Pons (tissue), 1 donor: Measurements from ENCODE around the gene CEMP1.
A peak's percentile ranks its signal among the peaks of the same experiment; 100 is the strongest.
"Not testable (repeated sequence)": the region's sequence is repeated elsewhere in the genome, so short reads cannot be mapped to it uniquely, and the experiment has no call there.

Experiments used
- DNase-seq: peaks from one replicate; pipeline ENCODE4 v3.0.0-alpha.2; 2016; ENCODE audit warnings: low spot score

CEMP1 gene

DNA sequence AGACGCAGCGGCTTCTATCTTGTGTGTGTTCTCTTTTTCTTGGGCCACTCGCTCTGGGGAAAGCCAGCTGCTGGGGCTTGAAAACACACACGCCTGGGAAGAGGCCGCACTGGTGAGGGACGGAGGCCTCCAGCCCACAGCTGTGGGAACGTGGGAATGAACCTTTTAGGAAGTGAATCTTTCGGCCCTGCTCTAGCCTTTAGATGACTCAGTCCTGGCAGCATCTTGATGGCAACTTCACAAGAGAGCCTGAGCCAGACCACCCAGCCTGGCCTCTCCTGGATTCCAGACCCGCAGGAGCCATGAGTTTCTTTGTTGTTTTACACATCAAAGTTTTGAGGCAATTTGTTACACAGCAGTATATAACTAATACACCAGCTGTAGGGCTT lies 4.4 kb upstream of the CEMP1 start:
- DNase-seq = no peak

DNA sequence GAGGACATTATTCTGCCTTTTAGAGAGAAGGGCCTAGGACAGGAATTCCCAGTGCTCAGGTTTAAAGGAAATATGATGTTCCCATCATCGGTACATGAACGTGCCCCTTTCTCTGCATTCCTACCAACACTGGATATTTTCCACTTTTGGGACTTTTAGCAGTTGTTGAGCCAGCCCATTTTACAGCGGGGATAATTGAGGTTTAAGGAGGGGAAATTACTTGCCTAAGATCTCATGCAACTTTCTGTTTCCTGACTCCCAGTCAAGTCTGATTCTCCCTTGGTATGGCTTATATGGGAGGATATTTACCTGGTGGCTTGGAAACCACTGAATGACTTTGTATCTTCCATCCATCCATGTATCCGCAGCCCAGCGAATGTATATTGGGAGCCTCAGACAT lies 3.1 kb upstream of the CEMP1 start:
- not testable (repeated sequence) for DNase-seq

DNA sequence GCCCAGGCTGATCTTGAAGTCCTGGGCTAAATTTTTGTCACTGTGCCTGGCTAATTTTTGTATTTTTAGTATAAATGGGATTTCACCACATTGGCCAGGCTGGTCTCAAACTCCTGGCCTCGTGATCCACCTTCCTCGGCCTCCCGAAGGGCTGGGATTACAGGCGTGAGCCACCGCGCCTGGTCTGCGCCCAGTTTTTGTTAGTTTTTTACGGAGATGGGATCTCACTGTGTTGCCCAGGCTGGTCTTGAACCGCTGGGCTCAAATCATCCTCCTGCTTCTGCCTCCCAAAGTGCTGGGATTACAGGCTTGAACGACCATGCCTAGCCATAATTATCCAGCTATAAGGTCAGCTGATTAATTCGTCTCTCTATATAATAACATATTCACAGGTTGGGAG lies 2.7 kb upstream of the CEMP1 start:
- DNase-seq = no peak

DNA sequence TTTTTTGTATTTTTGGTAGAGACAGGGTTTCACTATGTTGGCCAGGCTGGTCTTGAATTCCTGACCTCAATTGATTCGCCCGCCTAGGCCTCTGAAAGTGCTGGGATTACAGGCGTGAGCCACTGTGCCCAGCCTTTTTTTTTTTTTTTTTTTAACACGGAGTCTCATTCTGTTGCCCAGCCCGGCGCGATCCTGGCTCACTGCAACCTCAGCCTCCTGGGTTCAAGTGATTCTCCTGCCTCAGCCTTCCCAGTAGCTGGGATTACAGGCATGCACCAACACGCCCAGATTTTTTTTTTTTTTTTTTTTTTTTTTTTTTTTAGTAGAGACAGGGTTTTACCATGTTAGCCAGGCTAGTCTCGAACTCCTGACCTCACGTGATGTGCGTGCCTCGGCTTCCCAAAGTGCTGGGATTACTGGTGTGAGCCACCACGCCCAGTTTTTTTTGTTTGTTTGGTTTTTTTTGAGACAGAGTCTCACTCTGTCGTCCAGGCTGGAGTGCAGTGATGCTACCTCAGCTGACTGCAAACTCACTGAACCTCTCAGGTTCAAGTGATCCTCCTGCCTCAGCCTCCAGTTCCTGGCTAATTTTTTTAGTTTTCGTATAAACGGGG lies 2.0 kb upstream of the CEMP1 start:
- DNase-seq = not testable (repeated sequence)

DNA sequence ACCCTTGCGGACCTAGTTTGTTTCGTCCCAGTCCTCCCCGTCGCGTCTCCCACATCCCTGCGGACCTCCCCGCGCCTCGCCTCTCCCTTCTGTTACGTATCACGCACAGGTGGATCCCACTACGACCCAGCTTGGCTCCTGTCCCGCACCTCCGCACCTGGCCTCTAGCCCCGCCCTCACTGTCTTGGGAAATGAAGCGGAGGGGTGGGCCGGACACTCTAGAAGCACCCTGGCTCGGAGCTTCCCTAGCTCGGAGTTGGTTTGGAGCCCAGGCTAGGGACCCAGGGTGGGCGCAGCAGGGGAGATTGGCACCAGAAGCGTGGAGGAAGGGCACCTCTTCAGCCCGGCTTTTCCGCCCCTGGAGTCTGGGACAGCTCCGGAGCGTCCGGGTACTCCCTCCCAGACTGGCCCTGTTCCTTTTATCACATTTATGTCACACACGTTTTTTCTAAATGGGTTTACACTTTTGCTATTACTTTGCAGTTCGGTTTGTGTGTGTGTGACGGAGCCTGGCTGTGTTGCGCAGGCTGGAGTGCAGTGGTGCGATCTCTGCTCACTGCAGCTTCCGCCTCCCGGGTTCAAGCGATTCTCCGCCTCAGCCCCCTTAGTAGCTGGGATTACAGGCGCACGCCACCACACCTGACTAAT lies 1.4 kb upstream of the CEMP1 start:
- no peak for DNase-seq

DNA sequence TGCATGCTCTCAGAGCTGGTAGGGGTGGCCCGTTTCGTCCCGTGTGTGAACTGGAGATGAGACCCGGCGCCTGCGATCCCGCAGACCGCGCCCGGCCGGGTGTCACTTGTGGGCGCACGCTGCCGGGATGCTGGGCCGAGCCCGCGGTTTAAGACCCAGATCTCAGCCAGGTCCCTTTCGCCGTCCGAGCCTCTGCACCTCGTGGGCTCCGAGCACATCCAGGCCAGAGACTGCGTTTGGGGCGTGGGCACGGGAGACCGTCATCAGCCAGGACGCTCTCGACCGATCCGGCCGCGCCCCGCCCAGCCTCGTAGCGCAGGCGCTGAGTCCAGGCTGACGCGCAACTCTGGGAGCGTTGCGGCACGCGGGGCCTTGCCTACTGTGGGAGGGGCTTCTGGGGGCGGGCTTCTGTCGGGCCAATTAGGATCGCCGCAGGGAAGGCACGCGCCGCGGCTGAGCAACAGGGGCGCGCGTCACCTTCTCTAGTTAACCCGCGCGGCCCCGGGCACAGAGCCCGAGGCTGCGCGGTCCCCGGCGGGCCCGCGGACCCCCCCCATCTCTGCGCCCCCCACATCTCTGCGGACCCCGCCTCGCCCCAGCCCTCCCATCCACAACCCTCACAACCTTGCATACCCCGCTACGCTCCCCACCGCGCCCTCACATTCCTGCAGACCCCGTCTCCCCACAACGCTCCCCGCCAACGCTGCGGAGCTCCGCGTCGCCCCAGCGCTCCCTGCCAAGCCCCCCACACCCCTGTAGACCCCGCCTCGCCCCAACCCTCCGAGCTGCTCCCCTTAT lies 687 bp upstream of the CEMP1 start:
- DNase-seq = peak; percentile 95

DNA sequence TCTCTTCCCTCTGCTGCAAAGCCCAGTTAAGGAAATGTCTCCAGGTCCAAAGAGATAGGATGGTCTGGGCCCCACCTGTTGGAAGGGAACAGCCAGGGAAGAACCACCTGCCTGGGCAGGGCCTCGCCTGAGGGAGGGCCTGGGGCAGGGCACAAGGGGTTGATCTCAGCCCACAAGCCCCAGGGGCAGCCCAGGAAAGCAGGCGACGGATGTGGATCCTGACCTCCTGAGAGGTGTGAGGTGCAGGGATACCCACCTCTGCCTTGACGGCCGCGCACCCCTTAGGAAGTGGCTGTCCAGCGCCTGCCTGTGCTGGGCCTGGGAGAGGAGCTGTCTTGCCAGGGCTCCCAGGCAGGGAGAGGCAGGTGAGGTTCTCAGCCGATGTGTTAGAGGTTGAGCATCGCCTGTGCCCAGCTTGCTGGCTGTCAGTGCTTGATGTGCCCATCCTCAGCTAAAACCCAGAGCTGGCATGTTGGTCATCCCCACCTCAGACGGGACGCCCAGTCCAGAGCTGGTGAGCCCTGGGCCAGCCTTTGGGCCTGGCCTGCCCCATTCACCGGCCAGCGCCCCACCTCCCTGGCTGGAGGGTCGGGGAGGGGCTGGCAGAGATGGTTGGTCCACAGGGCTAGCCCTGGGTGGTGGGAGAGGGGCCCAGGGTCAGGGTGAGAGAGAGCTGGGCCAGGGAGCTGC lies 434 bp downstream of the CEMP1 start:
- no peak for DNase-seq

DNA sequence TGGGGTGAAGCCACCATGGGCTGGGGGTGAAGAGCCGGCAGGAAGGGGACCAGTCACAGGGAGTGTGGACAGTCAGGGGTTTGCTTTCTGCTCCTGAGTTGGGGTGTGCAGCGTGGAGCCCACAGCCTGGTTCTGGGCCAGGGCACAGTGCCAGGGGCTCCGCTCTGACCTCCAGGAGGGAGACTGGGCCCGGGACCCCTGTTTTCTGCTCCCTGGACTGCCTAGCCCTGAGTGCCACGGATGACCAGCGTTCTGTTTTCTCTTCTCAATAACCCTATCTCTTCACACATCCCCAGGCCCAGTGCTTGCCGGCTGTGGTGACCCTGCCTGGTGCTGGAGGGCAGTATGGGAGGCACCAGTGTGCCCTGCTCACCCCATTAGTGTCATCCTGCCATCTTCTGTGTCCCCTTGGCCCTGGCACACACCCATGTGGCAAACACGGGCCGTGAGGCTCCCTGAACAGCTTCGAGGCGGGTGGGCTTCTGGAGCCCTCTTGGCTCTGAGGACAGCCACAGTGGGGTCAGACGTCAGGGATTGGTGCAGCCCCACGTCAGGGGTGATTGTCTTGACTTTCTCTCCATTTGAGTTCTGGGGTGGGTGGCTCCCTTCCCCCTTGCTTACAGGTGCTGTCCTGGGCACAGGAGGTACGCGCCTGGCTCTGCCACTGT lies 1.1 kb downstream of the CEMP1 start:
- no peak for DNase-seq

DNA sequence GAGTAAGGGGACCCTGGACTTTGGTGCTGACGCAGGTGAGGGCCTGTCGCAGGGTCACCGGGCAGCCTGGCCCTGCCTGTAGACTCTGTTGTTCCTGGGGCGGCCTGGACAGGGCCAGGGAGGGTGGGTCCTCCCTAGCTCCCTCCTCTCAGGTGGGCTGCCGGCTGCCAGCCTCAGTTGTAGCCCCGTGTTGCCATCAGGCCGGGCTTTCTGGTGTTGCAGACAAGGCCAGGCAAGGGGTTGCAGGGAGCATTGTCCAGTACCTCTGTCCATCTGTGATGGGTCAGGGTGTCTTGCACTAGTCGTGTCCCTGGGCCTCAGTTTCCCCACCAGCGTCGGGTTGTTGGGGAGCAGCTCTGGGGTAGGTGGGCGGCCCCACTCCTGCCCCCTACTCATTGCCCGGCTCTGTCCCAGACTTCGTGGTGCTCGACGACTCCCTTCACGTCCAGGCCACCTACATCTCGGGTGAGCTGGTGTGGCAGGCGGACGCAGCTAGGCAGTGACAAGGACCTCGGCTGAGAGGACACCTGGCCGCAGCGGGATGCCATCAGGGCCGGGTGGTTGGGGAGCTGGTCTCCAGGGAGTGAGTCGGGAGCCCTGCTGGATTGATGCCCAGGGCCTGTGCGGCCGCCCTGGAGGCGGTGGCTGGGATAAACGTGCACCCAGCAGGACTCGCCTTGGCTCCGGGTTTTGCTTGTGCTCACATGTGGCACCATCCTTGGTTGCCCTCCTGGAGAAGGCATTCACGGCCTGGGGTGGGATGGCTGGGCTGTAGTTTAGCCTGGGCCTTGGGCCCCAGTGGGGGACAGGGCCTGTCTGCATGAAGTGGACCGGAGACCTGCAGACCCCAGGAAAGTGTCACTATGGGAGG lies 1.9 kb downstream of the CEMP1 start:
- no peak for DNase-seq

DNA sequence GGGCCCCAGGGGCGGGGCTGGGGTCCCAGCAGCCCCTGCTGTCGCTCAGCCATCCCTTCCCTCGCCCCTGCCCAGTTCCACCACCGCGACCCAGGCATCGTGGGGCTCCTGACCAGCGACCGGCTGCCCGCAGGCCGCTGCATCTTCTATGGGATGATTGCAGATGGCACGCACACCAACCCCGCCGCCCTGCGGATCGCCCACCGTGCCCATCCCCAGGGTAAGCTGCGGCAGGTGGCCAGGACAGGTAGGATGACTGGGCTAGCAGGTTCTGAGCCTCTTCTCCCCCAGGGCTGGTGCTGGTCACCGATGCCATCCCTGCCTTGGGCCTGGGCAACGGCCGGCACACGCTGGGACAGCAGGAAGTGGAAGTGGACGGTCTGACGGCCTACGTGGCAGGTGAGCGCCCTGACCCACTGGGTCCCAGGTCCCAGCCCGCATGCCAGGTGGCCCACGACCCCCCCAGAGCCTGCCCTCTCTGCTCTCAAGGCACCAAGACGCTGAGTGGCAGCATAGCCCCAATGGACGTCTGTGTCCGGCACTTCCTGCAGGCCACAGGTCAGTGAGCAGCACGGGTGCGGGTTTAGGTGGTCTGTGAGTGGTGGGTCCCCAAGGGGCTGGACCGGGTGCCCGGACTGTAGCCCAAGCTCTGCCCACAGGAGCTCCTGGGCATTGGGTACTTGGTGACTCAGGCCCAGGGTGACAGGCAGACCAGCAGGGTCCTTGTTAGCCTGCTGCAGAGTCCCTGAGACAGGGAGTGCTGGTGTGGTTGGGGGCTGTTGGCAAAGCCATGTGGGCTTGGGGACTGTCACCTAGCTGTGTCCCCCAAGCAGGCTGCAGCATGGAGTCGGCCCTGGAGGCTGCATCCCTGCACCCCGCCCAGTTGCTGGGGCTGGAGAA lies 2.8 kb downstream of the CEMP1 start:
- no peak for DNase-seq

DNA sequence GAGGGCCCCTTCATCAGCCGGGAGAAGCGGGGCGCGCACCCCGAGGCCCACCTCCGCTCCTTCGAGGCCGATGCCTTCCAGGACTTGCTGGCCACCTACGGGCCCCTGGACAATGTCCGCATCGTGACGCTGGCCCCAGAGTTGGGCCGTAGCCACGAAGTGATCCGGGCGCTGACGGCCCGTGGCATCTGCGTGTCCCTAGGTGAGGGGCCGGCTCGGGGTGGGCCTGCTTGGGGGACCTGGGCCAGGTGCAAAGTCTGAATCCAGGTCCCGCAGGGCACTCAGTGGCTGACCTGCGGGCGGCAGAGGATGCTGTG lies 3.5 kb downstream of the CEMP1 start:
- DNase-seq = no peak

DNA sequence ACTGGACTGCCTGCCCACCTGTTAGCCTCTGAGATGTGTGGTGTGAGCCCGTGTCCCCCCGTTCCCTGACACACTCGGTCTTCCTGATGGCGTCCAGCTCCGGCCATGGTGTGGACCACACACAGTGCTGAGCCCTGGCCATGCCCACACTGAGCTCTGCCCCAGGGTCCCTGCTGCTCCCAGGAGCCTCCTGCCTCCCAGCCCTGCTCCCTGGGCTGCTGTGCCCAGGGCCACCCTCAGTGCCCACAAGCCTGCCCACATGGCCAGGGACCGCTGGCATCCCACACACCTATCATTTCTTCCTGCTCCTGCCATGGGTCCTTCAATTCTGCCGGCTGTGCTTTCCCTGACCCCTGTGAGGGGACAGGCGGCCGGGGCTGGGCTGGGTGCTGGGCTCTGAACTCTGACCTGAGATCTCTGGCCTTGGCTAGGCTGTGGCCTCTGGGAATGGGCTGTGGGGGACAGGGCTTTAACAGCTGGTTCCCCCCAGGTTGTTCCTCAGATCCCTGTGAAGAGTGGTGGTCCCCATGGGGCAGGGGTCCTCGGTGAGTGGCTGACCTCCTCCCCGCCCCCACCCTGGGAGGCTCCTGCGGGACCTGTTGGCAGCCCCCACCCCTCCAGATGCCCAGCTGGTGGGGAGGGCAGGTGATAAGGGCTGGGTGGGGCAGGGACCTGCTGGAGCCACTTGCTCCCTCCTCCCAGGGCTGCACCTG lies 4.0 kb downstream of the CEMP1 start:
- DNase-seq = no peak

DNA sequence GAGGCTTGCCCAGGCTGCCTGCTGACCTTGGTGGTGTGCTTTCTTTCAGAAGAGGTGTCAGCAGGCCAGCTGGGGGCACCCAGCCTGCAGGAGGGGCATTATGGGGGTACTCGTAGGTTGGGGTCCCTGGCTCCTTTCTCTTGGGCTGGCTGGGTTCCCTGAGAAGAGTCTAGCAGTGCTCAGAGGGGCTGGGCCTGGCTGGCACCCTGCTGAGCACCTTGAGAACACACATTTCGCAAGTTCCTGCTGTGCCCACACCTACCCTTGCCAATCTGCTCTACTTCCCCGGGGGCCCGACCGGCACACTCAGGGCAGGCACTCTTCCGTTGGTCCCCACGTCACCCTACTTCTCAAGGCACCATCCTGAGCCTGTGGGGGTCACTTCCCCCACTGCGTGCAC lies 5.1 kb downstream of the CEMP1 start:
- no peak for DNase-seq

DNA sequence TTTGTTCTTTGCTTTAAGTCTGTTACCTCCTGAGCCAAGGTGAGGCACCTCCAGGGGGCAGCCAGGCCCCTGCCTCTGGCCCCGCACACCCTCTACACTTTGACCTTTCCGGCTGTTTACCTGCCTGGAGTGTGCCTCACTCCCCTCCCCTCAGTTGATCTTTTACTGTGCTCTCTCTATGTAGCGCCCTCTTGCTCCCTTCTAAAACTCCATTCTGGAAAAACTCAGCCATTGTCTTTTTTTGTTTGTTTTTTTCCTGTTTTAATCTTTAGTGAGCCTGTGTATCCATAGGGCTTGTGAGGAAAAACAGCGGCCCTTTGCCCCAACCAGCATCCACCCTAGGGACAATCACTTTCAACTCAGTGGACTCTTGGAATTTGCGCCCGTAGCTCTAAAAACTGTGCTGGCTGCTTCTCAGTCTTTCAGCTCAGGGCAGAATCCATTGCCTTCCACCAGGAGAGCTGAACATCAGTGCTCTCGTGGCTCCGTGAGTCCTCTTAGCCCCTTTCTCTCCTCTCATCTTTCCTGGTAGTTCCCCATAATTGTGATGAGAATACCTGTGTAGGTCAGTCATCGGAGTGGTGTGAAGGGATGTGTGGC lies 6.8 kb downstream of the CEMP1 start:
- no peak for DNase-seq

DNA sequence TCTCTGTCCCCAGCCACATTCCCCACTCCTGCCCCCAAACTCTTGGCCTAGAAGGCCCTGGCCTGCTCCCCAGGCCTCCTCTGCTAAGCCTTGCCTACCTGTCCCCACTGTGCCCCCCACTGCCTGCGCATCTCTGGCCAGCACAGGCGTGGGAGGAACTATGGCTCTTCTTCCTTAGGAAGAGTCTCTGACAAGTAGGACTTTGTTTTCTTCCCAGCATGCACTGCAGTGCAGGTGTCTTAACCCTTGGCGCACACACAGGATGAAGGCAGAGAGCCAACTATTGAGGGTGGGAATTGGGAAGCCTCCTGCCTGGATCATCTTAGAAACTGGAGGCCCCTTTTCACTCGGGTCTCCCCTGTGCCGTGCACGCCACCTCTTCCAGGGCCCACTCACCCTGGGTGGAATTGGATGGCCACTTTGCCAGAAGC lies 7.4 kb downstream of the CEMP1 start:
- DNase-seq = no peak

DNA sequence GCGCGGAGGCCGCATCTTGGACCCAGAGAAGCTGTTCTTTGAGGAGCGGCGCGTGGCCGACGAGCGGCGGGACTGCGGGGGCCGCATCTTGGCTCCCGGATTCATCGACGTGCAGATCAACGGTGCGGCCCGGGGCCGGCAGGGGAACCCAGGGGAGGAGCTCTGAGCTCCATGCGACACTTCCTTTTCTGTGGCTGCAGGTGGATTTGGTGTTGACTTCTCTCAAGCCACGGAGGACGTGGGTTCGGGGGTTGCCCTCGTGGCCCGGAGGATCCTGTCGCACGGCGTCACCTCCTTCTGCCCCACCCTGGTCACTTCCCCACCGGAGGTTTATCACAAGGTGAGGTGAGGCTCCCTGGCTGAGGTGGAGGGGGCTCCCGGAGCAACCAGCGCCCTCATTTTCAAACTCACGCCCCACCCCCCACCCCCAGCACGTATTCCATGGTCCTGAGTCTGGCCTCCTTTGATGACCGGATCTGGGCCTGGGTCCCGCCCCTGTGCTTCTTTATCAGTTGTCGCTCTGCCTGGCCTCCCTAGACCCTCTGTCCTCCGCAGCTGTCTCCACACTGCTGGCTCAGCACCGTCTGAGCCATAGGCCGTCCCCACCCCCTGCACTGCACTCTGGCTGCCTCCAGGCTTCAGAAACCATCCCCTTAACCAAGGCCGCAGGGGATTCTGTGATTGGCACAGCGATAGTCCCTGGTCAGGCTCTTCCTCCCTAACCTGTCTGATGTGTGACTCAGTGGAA lies 10.2 kb downstream of the CEMP1 start:
- no peak for DNase-seq

DNA sequence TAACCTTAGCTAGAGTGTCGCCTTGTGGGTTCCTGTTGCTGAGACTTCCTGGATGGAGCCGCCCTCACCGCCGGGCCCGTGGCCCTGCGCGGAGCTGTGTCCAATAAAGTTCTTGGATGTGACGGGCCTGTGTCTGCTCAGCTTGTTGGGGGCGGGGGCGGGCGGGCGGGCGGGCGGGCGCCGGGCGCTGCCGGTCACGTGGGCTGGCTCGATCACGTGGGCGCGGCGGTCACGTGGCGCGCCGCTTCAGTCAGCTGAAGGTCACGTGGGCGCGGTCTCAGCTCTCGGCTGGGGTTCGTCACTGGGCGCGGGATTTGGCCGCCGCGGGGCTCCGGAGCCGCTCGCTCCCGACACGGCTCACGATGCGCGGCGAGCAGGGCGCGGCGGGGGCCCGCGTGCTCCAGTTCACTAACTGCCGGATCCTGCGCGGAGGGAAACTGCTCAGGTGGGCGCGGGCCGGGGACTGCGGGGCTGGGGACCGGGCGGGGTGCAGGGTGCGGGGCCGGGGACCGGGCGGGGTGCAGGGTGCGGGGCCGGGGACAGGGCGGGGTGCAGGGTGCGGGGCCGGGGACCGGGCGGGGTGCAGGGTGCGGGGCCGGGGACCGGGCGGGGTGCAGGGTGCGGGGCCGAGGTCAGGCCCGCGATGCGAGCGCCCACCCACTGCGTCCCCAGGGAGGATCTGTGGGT lies 11.0 kb downstream of the CEMP1 start, which contains the start of gene AMDHD2:
Gene AMDHD2, plus strand, starts transcription at position 275 of the 687 bp plus-strand sequence. Its CDS starts 88 bp downstream, at position 363.
- peak; percentile 73 for DNase-seq

DNA sequence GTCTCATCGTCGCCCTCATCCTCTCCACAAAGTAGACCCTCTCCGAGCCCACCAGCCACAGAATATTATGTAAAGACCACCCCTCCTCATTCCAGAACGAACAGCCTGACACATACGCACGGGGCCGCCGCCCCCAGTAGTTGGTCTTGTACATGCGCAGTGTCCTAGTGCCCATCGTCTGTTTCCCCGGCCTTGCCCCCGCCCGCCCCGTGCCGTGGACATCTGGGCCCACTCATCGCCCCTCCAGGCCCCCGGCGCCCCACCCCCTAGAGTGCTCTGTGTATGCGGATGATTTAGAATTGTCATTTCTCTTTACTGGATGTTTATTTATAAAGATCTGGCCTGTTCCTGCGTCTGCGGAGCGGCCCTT lies 11.5 kb downstream of the CEMP1 start:
- no peak for DNase-seq
